Uterus (tissue), 4 donors: ENCODE measurements around the gene CISH. TPM values are rescaled to one million over a fixed set of nuclear protein-coding genes. Genes with fewer than 3 reads are reported as not detected.

Experiments used
- DNase-seq, 2 donors: peaks; one replicate each; pipeline ENCODE4 v3.0.0-alpha.2; 2019 to 2020
- H3K27ac ChIP-seq, 2 donors: fragments of 200-600 bp; sonication (generic); 1 replicate in 1 of 2; 2 replicates in 1 of 2; pipeline ENCODE4 v1.5.1; 2016 to 2018
- H3K27me3 ChIP-seq, 2 donors: fragments of 200-600 bp; sonication (generic); one replicate each; pipeline ENCODE4 v1.5.1; 2018 to 2019; ENCODE audit warnings: control low read depth in 1 of 2
- H3K36me3 ChIP-seq, 2 donors: fragments of 200-600 bp; sonication (generic); one replicate each; pipeline ENCODE4 v1.5.1; 2019; ENCODE audit warnings: control low read depth in 1 of 2
- H3K4me1 ChIP-seq, 2 donors: fragments of 200-600 bp; sonication (generic); one replicate each; pipeline ENCODE4 v1.5.1; 2018 to 2019; ENCODE audit warnings: control low read depth in 1 of 2
- H3K4me3 ChIP-seq, 2 donors: fragments of 200-600 bp; sonication (generic); 1 replicate in 1 of 2; 2 replicates in 1 of 2; pipeline ENCODE4 v1.5.1; 2018 to 2019; ENCODE audit warnings: mild to moderate bottlenecking in 1 of 2
- H3K9me3 ChIP-seq, 2 donors: fragments of 200-600 bp; sonication (generic); one replicate each; pipeline ENCODE4 v1.5.1; 2019; ENCODE audit warnings: control low read depth in 1 of 2
- CTCF ChIP-seq, 4 experiments: fragments of 200-600 bp in 2 of 4; fragments of 450-650 bp in 2 of 4; sonication (generic) in 2 of 4; IDR thresholded peaks; one replicate each; pipeline ENCODE4 v1.5.1; 2016 to 2019; ENCODE audit warnings: antibody characterized with exemption in 4 of 4, mild to moderate bottlenecking in 2 of 4, moderate library complexity in 1 of 4
- POLR2A ChIP-seq, 2 donors: fragments of 450-650 bp; IDR thresholded peaks; one replicate each; pipeline ENCODE4 v1.6.1; 2016; ENCODE audit warnings: antibody characterized with exemption in 2 of 2, mild to moderate bottlenecking in 1 of 2, moderate library complexity in 1 of 2
- intact Hi-C: fragments of 100-400 bp; cut with DNase I; formaldehyde crosslinking; loops from one replicate; pipeline ENCODE4 v1.15.1; 2023; ENCODE audit warnings: low total_unique reads
- total RNA-seq, 4 donors: library from RNA; depleted of rRNA in 3 of 4; stranded (reverse); fragments of >200 nt in 3 of 4; gene quantifications; one replicate each; pipeline versions ENCODE4 v1.1.0 to v1.2.4, GENCODE V29; 2014 to 2023
- donor health status: DM: yes; HTN: yes; CAD: no.

CISH gene
- total RNA-seq, 4 donors from 2014 or later = 2.1 to 12.3 (median 5.6) TPM; not detected in 1

- no peaks in the 10 kb centered on the region for H3K36me3 ChIP-seq
- H3K27ac ChIP-seq = peak overlapping the region; percentile 94 to 96
- intact Hi-C loops = no loop called here
These were observed 7.4 kb downstream of the CISH start for GRCh38 chr3:50604110-50604621.

GRCh38 chr3:50603261-50604109 is 8.1 kb downstream of the CISH start:
- Histone ChIP-seq H3K36me3 (no peaks in the 10 kb centered on the region), H3K27me3 (no peaks in the 10 kb centered on the region), H3K9me3 (no peaks in the 10 kb centered on the region), H3K27ac (peak overlapping the region; percentile 94 to 96), H3K4me1 (peaks cover 29 to 38% of the 10 kb centered on the region in 2 donors), H3K4me3 (no peak overlapping the region)
- no peak for TF ChIP-seq CTCF (IDR thresholded peaks at IDR 0.05)
- no peak for DNase-seq
- intact Hi-C loops = no loop called here

More at GRCh38 chr3:50604110-50604621, 7.4 kb downstream of the CISH start:
- no peak for TF ChIP-seq POLR2A (IDR thresholded peaks at IDR 0.05)
- Histone ChIP-seq H3K4me3 (no peak overlapping the region), H3K4me1 (peaks cover 29 to 38% of the 10 kb centered on the region in 2 donors), H3K9me3 (no peaks in the 10 kb centered on the region), H3K27me3 (no peaks in the 10 kb centered on the region)
- no peak for DNase-seq

- no peaks in the 10 kb centered on the region for H3K27me3 ChIP-seq
- H3K27ac ChIP-seq = peak overlapping the region; percentile 94 to 96
- intact Hi-C loops = no loop called here
- no peaks in the 10 kb centered on the region for H3K36me3 ChIP-seq
- no peaks in the 10 kb centered on the region for H3K9me3 ChIP-seq
- TF ChIP-seq CTCF (IDR thresholded peaks at IDR 0.05) = no peak
- TF ChIP-seq POLR2A (IDR thresholded peaks at IDR 0.05) = no peak
- no peak overlapping the region for H3K4me3 ChIP-seq
- DNase-seq = no peak
- H3K4me1 ChIP-seq = peaks cover 29 to 38% of the 10 kb centered on the region in 2 donors
These were observed 8.9 kb downstream of the CISH start for GRCh38 chr3:50602595-50603191.

GRCh38 chr3:50600841-50601591 is 10.6 kb downstream of the CISH start:
- Histone ChIP-seq H3K36me3 (no peaks in the 10 kb centered on the region), H3K27ac (peak overlapping the region; percentile 94 to 96), H3K4me1 (peaks cover 29 to 37% of the 10 kb centered on the region in 2 donors), H3K9me3 (no peaks in the 10 kb centered on the region), H3K4me3 (peak overlapping the region in 1 of 2 donors; percentile 5), H3K27me3 (no peaks in the 10 kb centered on the region)
- peak in 1 of 4 experiments; percentile 14 for TF ChIP-seq CTCF (IDR thresholded peaks at IDR 0.05)
- peak in 1 of 2 donors; percentile 39 for TF ChIP-seq POLR2A (IDR thresholded peaks at IDR 0.05)
- DNase-seq = peak; percentile 97
- intact Hi-C loops = no loop called here

GRCh38 chr3:50600141-50600753 is 11.3 kb downstream of the CISH start:
- H3K36me3 ChIP-seq = no peaks in the 10 kb centered on the region
- TF ChIP-seq POLR2A (IDR thresholded peaks at IDR 0.05) (no peak), CTCF (IDR thresholded peaks at IDR 0.05) (no peak)
- DNase-seq = no peak
- intact Hi-C loops = no loop called here
- no peak overlapping the region for H3K4me3 ChIP-seq
- peak overlapping the region; percentile 94 to 96 for H3K27ac ChIP-seq
- no peaks in the 10 kb centered on the region for H3K9me3 ChIP-seq
- no peaks in the 10 kb centered on the region for H3K27me3 ChIP-seq
- H3K4me1 ChIP-seq = peaks cover 29 to 32% of the 10 kb centered on the region in 2 donors
